ENCODE measurements around the gene EDN1.

- TF ChIP-seq POLR2AphosphoS5 (IDR thresholded peaks at IDR 0.05; ENCODE audit: low read depth, low read length) (no peak), CTCF (IDR thresholded peaks at IDR 0.05) (no peak), REST (IDR thresholded peaks at IDR 0.05; ENCODE audit: insufficient read depth in 1 of 2, low read depth in 2 of 2, low read length in 1 of 2) (no peak), SIN3A (IDR thresholded peaks at IDR 0.05; ENCODE audit: borderline replicate concordance, insufficient read depth, low read depth, low read length) (no peak)
These were observed 28.6 kb downstream of the EDN1 start for GRCh38 chr6:12318749-12319148.

Measured in Panc1 (cell line).